Ishikawa (cell line): ENCODE measurements around the gene COL8A2.

ENCODE experiments used
- EP300 ChIP-seq: IDR thresholded peaks from 2 replicates; pipeline ENCODE4 v1.6.1; 2012; ENCODE audit warnings: borderline replicate concordance
- RAD21 ChIP-seq: IDR thresholded peaks from 2 replicates; pipeline ENCODE4 v1.6.1; 2012; ENCODE audit warnings: low read depth
- REST ChIP-seq: IDR thresholded peaks from 2 replicates; pipeline ENCODE4 v1.6.1; 2012; ENCODE audit warnings: low read depth, mild to moderate bottlenecking
- YY1 ChIP-seq: IDR thresholded peaks from 2 replicates; pipeline ENCODE4 v1.6.1; 2012; ENCODE audit warnings: low read depth

- TF ChIP-seq RAD21 (no peak), REST (no peak), EP300 (no peak), YY1 (no peak)
These were observed 29.9 kb upstream of the COL8A2 start for GRCh38 chr1:36154765-36155407.
